ENCODE results near the gene RIN3. TPM values are rescaled to one million over a fixed set of nuclear protein-coding genes. Genes with fewer than 3 reads are reported as not detected.
"Not testable (repeated sequence)": the region's sequence is repeated elsewhere in the genome, so short reads cannot be mapped to it uniquely, and the experiment has no call there.

The RIN3 gene
- polyA plus RNA-seq, 3 donors from 2014 or later: 38.8 to 131 (median 60.1) TPM

DNA sequence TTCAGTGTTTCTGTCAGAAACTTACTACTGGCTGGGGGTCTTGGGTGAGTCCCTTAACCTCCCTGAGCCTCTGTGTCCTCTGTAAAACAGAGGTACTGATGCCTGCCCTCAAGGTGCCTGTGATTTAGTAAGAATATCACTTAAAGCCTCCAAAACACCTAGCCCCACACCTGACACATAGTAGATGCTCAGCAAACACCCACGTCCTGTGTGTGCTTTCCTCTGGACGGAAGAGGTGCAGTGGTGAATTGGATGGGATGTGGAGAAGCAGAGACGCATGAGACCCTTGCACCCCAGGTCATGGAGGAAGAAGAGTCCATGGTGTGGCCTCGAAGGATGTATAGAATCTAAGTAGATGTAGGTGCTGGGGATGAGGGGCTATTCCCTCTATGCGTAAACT is 124.3 kb downstream of the RIN3 start:
- Mint-ChIP-seq H3K27me3 (ENCODE audit: low read depth in 3 of 3) (peaks cover 0 to 10% (median 2%) of the 10 kb centered on the region in 3 donors), H3K4me3 (peak overlapping the region in 1 of 5 donors; percentile 12), H3K36me3 (peaks cover 8 to 18% (median 9%) of the 10 kb centered on the region in 3 donors), H3K27ac (peak overlapping the region; percentile 25 to 91 (median 55)), H3K9me3 (no peaks in the 10 kb centered on the region), H3K4me1 (peaks cover 20 to 40% of the 10 kb centered on the region in 2 donors)
- DNase-seq: no peak

DNA sequence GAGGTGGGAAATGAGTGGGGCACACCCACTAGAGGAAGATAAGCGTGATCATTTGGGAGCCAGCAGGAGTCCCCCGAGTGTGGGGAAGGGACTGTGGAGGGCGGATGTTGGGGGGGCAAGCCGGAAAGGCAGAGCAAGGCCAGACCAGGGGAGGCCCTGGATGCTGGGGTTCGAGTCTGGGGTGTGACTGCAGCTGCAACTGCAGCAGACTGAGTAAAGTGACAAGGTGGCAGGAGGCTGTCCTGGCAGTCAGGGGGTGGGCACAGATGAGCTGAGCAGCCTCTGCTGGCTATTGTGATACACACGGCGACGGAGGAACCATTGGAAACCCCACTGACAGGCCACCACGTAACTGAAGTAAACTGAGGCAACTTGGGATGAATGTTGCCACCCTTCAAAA is 124.7 kb downstream of the RIN3 start:
- Mint-ChIP-seq H3K4me3 (peak overlapping the region in 1 of 5 donors; percentile 12), H3K9me3 (no peaks in the 10 kb centered on the region), H3K27me3 (ENCODE audit: low read depth in 3 of 3) (peaks cover 0 to 10% (median 2%) of the 10 kb centered on the region in 3 donors), H3K4me1 (peaks cover 16 to 36% of the 10 kb centered on the region in 2 donors), H3K36me3 (peaks cover 8 to 20% (median 9%) of the 10 kb centered on the region in 3 donors), H3K27ac (peak overlapping the region; percentile 25 to 91 (median 55))
- no peak for DNase-seq

DNA sequence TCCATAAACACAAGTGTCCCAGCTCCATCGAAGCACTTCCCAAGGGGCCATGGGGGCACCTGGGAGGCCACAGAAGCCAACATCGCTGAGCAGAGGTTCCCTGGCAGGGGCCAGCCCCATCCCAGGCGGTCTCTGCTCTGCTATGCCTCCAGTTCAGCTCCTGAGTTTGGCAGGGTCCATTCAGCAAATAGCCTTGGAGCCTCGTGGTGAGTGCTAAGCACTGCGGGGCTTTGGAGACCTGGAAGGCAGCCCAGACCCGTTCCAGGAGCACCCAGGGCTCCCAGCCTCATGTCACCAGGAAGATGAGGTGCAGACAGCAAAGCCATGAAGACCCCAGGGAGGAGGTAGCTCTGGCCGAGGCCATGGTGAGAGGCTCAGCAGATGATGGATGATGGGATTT is 125.3 kb downstream of the RIN3 start:
- peaks cover 10 to 31% of the 10 kb centered on the region in 2 donors for H3K4me1 Mint-ChIP-seq
- no peaks in the 10 kb centered on the region for H3K9me3 Mint-ChIP-seq
- H3K36me3 Mint-ChIP-seq: peaks cover 8 to 22% (median 9%) of the 10 kb centered on the region in 3 donors
- H3K27me3 Mint-ChIP-seq (ENCODE audit: low read depth in 3 of 3): peaks cover 0 to 10% (median 2%) of the 10 kb centered on the region in 3 donors
- DNase-seq: no peak
- H3K27ac Mint-ChIP-seq: peak overlapping the region; percentile 52 to 86 (median 68)
- H3K4me3 Mint-ChIP-seq: no peak overlapping the region

DNA sequence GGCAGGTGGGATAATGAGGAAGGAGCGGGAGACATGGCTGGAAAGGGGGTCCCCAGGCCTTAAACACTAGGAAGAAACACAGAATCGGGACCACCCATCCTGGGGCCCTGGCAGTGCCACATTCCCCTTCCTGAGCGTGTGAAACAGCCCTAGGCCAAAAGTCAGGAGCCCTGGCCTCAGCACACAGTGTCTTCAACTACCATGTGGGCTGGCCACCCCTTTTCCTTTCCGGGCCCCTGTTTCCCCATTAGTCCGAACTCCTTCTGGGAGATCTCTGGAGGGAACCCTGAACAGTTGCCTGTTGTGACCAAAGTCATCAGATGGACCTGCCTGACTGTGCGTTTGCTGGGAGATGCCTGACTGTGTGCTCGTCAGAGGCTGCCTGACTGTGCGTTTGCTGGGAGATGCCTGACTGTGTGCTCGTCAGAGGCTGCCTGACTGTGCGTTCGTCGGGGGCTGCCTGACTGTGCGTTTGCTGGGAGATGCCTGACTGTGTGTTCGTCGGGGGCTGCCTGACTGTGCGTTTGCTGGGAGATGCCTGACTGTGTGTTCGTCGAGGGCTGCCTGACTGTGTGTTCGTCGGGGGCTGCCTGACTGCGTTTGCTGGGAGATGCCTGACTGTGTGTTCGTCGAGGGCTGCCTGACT is 126.0 kb downstream of the RIN3 start:
- H3K4me1 Mint-ChIP-seq: peaks cover 15 to 34% of the 10 kb centered on the region in 2 donors
- not testable (repeated sequence) for H3K4me3 Mint-ChIP-seq, DNase-seq, H3K9me3 Mint-ChIP-seq
- peak overlapping the region; percentile 11 to 86 (median 68) for H3K27ac Mint-ChIP-seq
- H3K27me3 Mint-ChIP-seq (ENCODE audit: low read depth in 3 of 3): peaks cover 0 to 10% (median 2%) of the 10 kb centered on the region in 3 donors
- peaks cover 12 to 29% (median 14%) of the 10 kb centered on the region in 3 donors for H3K36me3 Mint-ChIP-seq

DNA sequence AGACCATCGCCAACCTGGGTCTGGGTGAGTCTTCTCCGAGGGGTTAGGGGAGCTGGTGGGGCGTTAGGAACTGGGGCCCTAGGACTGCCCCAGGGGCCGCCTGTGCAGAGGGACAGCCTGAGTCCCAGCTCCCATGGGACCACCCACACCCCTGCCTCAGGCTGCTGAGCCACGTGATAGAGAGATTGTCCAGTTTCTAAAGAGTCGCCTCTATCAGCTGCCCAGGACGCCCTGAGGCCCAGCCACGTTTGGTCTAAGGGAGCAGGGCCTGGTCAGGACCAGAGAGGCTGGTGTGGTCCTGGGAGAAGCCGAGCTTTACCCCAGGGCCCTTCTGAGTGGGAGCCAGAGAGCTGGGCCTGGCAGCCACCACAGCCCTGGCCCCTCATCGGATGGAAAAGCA is 127.7 kb downstream of the RIN3 start:
- DNase-seq: no peak
- Mint-ChIP-seq H3K9me3 (no peaks in the 10 kb centered on the region), H3K27me3 (ENCODE audit: low read depth in 3 of 3) (peaks cover 0 to 8% (median 0%) of the 10 kb centered on the region in 3 donors), H3K4me3 (no peak overlapping the region), H3K4me1 (peaks cover 22 to 39% of the 10 kb centered on the region in 2 donors), H3K36me3 (peaks cover 20 to 35% (median 26%) of the 10 kb centered on the region in 3 donors), H3K27ac (peak overlapping the region in 2 of 6 donors; percentile 34 to 77)

DNA sequence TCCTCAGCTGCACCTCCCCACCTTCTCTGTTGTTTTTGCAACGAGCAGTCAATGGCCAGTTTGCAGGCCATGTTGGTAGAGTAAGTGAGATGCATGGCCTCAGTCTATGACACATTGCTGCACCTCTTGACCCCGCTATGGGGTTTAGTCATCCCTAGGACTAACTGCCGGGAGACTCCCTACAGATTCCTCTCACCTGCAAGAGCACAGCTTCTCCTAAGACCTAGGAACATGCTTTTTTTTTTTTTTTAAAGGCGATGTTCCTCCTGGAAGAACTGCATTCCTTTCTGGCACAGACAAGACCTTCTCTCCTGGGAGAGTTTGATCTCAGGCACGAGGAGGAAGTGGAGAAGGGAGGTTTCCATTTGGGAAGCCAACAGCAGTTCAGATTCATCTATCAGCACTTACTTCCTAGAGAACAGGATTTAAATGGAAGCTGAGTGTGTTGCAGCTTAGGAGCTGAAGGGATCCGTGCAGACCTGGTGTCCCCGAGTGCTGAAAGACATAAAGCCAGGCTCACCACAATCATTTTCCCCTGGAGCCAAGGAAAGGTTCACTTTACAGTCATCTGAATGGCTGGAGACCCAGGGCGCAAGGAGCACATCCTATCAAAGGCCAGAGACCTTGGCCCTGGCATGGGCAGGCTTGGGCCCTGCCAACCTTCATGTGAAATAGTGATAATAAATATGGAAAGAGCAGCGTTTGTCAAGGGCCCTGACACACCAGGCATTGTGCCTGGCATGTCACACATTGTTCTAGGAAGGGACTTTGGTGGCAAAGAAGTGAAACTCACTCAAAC is 130.8 kb downstream of the RIN3 start:
- H3K27me3 Mint-ChIP-seq (ENCODE audit: low read depth in 3 of 3): peaks cover 0 to 4% (median 2%) of the 10 kb centered on the region in 3 donors
- DNase-seq: no peak
- H3K4me1 Mint-ChIP-seq: peaks cover 47 to 55% of the 10 kb centered on the region in 2 donors
- H3K27ac Mint-ChIP-seq: peak overlapping the region in 5 of 6 donors; percentile 32 to 100 (median 60)
- no peak overlapping the region for H3K4me3 Mint-ChIP-seq
- H3K9me3 Mint-ChIP-seq: no peaks in the 10 kb centered on the region
- H3K36me3 Mint-ChIP-seq: peaks cover 24 to 35% (median 26%) of the 10 kb centered on the region in 3 donors

DNA sequence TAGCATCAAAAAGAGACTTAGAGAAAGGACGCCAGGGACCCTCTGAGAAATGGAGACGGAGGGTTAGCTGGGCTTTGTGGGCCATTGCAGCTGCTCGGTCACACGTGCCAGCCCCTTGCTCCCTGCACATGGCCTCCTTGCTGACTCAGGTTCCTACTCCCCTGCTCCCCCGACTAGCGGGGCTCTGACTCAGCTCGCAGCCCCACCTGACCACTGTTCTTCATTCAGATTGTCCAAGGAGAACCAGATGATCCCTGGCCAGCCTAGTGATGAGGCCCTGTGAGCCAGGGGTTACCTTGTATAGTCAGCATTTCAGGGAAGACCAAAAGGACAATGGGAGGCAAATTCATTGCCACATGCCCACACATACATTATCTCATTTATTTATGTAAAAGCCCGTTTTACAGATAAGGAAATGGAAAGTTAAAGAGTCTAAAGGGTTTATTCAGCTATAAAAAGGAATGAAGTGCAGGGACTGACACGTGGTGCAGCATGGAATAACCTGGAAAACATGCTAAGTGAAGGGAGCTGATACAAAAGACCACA is 131.5 kb downstream of the RIN3 start:
- Mint-ChIP-seq H3K9me3 (no peaks in the 10 kb centered on the region), H3K27ac (peak overlapping the region; percentile 78 to 100 (median 98)), H3K36me3 (peaks cover 24 to 35% (median 26%) of the 10 kb centered on the region in 3 donors), H3K27me3 (ENCODE audit: low read depth in 3 of 3) (peaks cover 2 to 9% (median 3%) of the 10 kb centered on the region in 3 donors), H3K4me3 (peak overlapping the region in 2 of 5 donors; percentile 16 to 55), H3K4me1 (peaks cover 54 to 57% of the 10 kb centered on the region in 2 donors)
- no peak for DNase-seq

DNA sequence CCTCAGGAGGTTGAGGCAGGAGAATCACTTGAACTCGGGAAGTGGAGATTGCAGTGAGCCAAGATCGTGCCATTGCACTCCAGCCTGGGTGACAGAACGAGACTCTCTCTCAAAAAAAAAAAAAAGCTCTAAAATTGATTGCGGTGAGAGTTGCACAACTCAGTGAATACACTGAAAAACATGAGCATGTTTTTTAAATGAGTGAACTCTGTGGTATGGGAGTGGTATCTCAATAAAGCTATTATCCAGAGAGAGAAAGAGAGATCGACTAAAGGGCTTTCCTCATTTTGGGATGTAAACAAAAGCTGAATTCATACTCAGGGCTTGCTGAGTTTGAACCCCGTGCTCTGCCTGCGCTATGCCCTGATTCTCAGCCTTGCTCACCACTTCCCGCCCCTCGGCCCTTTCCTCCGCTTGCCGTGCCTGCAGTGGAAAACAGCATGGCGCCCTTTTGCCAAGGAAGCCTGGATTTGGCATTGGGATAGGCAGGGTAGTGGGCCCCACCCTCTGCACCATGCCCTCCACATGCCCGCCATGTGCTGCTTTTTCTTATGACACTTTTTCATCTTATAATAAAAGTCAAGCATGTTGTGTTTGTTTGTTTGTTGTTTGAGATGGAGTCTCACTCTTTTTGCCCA is 132.4 kb downstream of the RIN3 start:
- Mint-ChIP-seq H3K9me3 (no peaks in the 10 kb centered on the region), H3K4me1 (peaks cover 63 to 66% of the 10 kb centered on the region in 2 donors), H3K36me3 (peaks cover 24 to 35% (median 26%) of the 10 kb centered on the region in 3 donors), H3K27me3 (ENCODE audit: low read depth in 3 of 3) (peaks cover 4 to 14% (median 6%) of the 10 kb centered on the region in 3 donors), H3K27ac (peak overlapping the region; percentile 97 to 100 (median 100)), H3K4me3 (peak overlapping the region in 1 of 5 donors; percentile 48)
- no peak for DNase-seq

DNA sequence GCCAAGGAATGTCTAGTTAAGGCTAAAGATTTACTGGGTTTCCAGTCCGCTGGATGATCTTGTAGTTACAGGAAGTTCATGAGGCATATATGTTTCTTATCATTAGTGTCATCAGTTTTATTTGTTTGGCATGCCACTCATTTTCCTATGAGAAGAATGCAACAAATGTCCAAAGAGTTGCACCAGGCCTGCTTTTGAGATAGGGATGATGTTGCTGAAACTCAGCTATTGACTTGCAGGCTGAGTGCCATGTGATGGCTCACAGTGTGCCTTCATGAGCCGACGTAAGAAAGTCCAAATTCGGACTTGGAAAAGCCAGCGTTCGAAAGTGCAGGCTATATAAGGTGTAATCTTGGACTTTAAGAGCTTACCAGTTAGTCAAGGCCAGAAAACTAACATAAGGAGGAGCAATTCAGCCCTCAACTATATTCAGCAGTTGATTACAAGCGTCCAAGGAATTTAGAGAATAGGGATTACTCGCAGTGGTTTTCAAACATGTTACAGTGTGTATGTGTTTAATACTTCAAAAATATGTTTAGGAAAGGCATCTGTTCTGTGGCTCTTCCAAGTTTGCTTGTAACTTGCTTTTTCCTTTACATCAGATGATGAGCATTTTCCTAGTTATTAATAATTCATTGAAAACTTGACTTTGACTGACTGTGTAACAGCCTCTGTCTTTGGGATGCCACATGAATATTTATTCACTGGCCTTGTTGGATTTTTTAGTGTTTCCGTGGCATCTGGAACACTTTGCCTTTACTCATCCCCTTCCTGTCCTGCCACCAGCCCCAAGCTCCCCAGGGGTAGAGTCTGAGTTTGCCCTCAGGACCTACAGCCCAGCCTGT is 133.6 kb downstream of the RIN3 start:
- DNase-seq: no peak
- Mint-ChIP-seq H3K4me3 (peak overlapping the region in 4 of 5 donors; percentile 14 to 36 (median 24)), H3K4me1 (peaks cover 66 to 71% of the 10 kb centered on the region in 2 donors), H3K27me3 (ENCODE audit: low read depth in 3 of 3) (peaks cover 13 to 27% (median 16%) of the 10 kb centered on the region in 3 donors), H3K9me3 (no peaks in the 10 kb centered on the region), H3K27ac (peak overlapping the region; percentile 97 to 100 (median 100)), H3K36me3 (peaks cover 18 to 41% (median 26%) of the 10 kb centered on the region in 3 donors)

DNA sequence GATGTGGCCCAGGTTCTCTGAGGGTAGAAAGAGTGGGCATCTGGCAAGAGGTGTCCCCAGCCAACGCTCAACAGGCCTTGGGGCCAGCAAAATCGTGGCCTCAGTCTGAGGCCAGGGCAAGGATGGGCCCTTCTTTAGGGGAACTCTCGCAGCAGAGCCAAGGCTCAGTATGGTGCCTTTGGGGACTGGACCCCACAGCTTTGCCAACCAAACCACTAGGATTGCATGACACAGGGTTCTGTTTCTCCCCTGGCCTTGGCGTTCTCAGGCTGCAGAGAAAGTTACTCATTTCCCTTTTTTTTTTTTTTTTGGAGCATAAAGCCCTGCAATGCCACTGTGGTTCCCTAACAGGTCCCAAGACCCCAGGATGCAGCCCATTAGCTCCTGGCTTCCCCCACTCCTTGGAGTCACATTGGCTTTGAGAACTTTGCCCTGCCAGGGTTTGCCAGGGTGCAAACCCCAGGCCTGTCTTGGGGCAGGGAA is 134.3 kb downstream of the RIN3 start:
- no peak for DNase-seq
- peak overlapping the region; percentile 100 for H3K27ac Mint-ChIP-seq
- H3K9me3 Mint-ChIP-seq: no peaks in the 10 kb centered on the region
- H3K4me1 Mint-ChIP-seq: peaks cover 62 to 71% of the 10 kb centered on the region in 2 donors
- peaks cover 16 to 30% (median 22%) of the 10 kb centered on the region in 3 donors for H3K27me3 Mint-ChIP-seq (ENCODE audit: low read depth in 3 of 3)
- peaks cover 15 to 36% (median 22%) of the 10 kb centered on the region in 3 donors for H3K36me3 Mint-ChIP-seq
- no peak overlapping the region for H3K4me3 Mint-ChIP-seq

DNA sequence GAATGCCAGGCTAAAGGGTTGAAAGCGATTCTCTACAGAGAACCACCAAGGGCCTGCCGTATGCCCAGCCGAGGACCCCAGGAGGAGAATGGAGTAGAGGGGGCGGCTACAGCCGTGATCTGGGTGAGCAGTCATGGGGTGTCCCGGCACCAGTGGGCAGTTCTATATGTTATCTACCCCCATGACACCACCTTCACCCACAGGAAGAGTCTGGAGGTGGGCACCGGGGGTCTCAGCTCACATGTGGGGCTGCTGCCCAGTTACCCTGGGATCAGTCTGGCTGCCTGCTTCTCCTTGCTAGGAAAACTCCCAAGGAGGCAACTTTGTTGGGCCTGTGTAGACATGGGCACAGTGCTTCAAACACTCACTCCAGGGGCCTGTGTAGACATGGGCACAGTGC is 135.5 kb downstream of the RIN3 start:
- peak overlapping the region; percentile 100 for H3K27ac Mint-ChIP-seq
- peak overlapping the region in 3 of 5 donors; percentile 27 to 61 (median 28) for H3K4me3 Mint-ChIP-seq
- H3K36me3 Mint-ChIP-seq: peaks cover 22 to 40% (median 25%) of the 10 kb centered on the region in 3 donors
- peaks cover 25 to 42% (median 32%) of the 10 kb centered on the region in 3 donors for H3K27me3 Mint-ChIP-seq (ENCODE audit: low read depth in 3 of 3)
- peaks cover 69 to 82% of the 10 kb centered on the region in 2 donors for H3K4me1 Mint-ChIP-seq
- no peak for DNase-seq
- H3K9me3 Mint-ChIP-seq: no peaks in the 10 kb centered on the region

DNA sequence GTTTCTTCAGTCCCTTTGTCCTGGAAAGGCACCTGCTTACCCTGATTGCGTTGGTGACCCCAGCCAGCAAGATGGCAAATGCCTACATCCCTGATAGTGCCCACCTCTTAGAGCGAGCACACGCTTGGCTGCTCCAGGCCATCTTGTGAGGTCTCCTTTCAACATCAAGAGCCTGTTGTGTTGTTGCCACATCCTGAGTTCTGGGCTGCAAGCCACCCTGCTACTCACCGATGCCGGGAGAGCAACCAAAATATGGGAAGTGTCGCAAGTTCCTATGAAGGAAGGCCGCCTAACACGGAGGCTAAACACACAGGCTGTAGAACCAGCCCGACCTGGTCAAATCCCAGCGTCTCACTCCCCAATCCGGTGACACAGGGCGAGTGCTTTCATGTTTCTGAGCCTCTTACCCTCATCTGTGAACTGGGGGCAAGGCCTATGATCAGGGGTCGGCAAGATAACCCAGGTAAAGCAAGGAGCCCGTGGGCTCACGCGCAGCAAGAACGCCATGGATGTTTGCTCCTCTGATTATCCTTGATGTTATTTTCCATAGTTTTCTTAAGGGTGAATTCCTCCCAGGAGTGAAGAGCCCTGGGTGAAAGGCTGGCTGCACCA is 136.5 kb downstream of the RIN3 start:
- Mint-ChIP-seq H3K4me1 (peaks cover 72 to 84% of the 10 kb centered on the region in 2 donors), H3K27ac (peak overlapping the region; percentile 100), H3K27me3 (ENCODE audit: low read depth in 3 of 3) (peaks cover 32 to 49% (median 38%) of the 10 kb centered on the region in 3 donors), H3K36me3 (peaks cover 15 to 36% (median 19%) of the 10 kb centered on the region in 3 donors), H3K9me3 (no peaks in the 10 kb centered on the region), H3K4me3 (peak overlapping the region; percentile 99 to 100 (median 100))
- no peak for DNase-seq

Measured in immature natural killer cell (primary cell).